ENCODE measurements around the gene NHSL1. TPM values are rescaled to one million over a fixed set of nuclear protein-coding genes. Genes with fewer than 3 reads are reported as not detected.

Gene NHSL1
- total and polyA plus RNA-seq, 9 donors: 0.84 to 7.1 (median 2.6) TPM

GRCh38 chr6:138397128-138398122, 101.9 kb downstream of the NHSL1 start:
- intact Hi-C loops (cut with DNase I): no loop called here
- WGBS, 3 donors: 79 to 85% (median 80%) methylated on average over 8 of the region's 8 CpGs
- Histone ChIP-seq H3K27me3 (no peaks in the 10 kb centered on the region), H3K4me3 (no peak overlapping the region), H3K36me3 (no peaks in the 10 kb centered on the region), H3K9me3 (no peaks in the 10 kb centered on the region), H3K27ac (no peak overlapping the region), H3K4me1 (ENCODE audit: insufficient read depth) (no peaks in the 10 kb centered on the region)
- TF ChIP-seq CTCF (IDR thresholded peaks at IDR 0.05) (no peak), POLR2A (IDR thresholded peaks at IDR 0.05) (no peak), EP300 (IDR thresholded peaks at IDR 0.05) (no peak)
- DNase-seq: no peak

- H3K4me3 ChIP-seq: no peak overlapping the region
- TF ChIP-seq CTCF (IDR thresholded peaks at IDR 0.05): no peak
These were observed 102.6 kb downstream of the NHSL1 start for GRCh38 chr6:138396709-138397108.

GRCh38 chr6:138393871-138394783, 105.2 kb downstream of the NHSL1 start:
- intact Hi-C loops (cut with DNase I): no loop called here
- TF ChIP-seq CTCF (IDR thresholded peaks at IDR 0.05) (no peak), POLR2A (IDR thresholded peaks at IDR 0.05) (no peak), EP300 (IDR thresholded peaks at IDR 0.05) (no peak)
- 64 to 72% (median 65%) methylated on average over 5 of the region's 5 CpGs for WGBS, 3 donors
- Histone ChIP-seq H3K4me1 (ENCODE audit: insufficient read depth) (no peaks in the 10 kb centered on the region), H3K27ac (no peak overlapping the region), H3K36me3 (no peaks in the 10 kb centered on the region), H3K9me3 (no peaks in the 10 kb centered on the region), H3K27me3 (no peaks in the 10 kb centered on the region), H3K4me3 (no peak overlapping the region)
- no peak for DNase-seq

More at GRCh38 chr6:138396709-138397108, 102.6 kb downstream of the NHSL1 start:
- intact Hi-C loops (cut with DNase I): no loop called here
- Histone ChIP-seq H3K4me1 (ENCODE audit: insufficient read depth) (no peaks in the 10 kb centered on the region), H3K27ac (no peak overlapping the region), H3K36me3 (no peaks in the 10 kb centered on the region), H3K27me3 (no peaks in the 10 kb centered on the region), H3K9me3 (no peaks in the 10 kb centered on the region)
- no peak for DNase-seq
- 90 to 95% (median 92%) methylated on average over 5 of the region's 5 CpGs for WGBS, 3 donors

- intact Hi-C loops (cut with DNase I): no loop called here
- DNase-seq: no peak
- no peaks in the 10 kb centered on the region for H3K9me3 ChIP-seq
These were observed 109.7 kb downstream of the NHSL1 start for GRCh38 chr6:138389551-138389950.

More at GRCh38 chr6:138389551-138389950, 109.7 kb downstream of the NHSL1 start:
- H3K36me3 ChIP-seq: no peaks in the 10 kb centered on the region
- no peak for TF ChIP-seq POLR2A (IDR thresholded peaks at IDR 0.05)
- TF ChIP-seq EP300 (IDR thresholded peaks at IDR 0.05): no peak
- TF ChIP-seq CTCF (IDR thresholded peaks at IDR 0.05): no peak
- no peak overlapping the region for H3K4me3 ChIP-seq
- 72 to 74% (median 72%) methylated on average over 5 of the region's 5 CpGs for WGBS, 3 donors
- H3K27ac ChIP-seq: no peak overlapping the region
- no peaks in the 10 kb centered on the region for H3K27me3 ChIP-seq
- no peaks in the 10 kb centered on the region for H3K4me1 ChIP-seq (ENCODE audit: insufficient read depth)

All from ovary (tissue), 9 donors.